Endothelial cell of umbilical vein (primary cell): Measurements from ENCODE around the gene CTDSPL.

ENCODE experiments used
- EZH2 ChIP-seq: IDR thresholded peaks from 2 replicates; pipeline ENCODE4 v1.6.1; 2012; ENCODE audit warnings: borderline replicate concordance, low read depth, mild to moderate bottlenecking, moderate library complexity, low read length, inconsistent platforms; ENCODE audit not compliant: severe bottlenecking
- FOS ChIP-seq: IDR thresholded peaks from 2 replicates; pipeline ENCODE4 v1.6.1; 2011; ENCODE audit warnings: mild to moderate bottlenecking, low read length, moderate library complexity, borderline replicate concordance; ENCODE audit not compliant: insufficient read depth
- GATA2 ChIP-seq: IDR thresholded peaks from 2 replicates; pipeline ENCODE4 v1.7.0; 2011; ENCODE audit warnings: low read depth, mild to moderate bottlenecking, moderate library complexity, mixed read lengths, low read length; ENCODE audit not compliant: insufficient read length, insufficient read depth
- JUN ChIP-seq: IDR thresholded peaks from 2 replicates; pipeline ENCODE4 v1.6.1; 2011; ENCODE audit warnings: borderline replicate concordance, low read depth; ENCODE audit not compliant: insufficient read length, insufficient read depth
- MYC ChIP-seq: IDR thresholded peaks from one replicate; pipeline ENCODE4 v1.6.1; 2011; ENCODE audit warnings: mild to moderate bottlenecking, low read depth, low read length
- POLR2A ChIP-seq: IDR thresholded peaks from 2 replicates; pipeline ENCODE4 v1.6.1; 2012; ENCODE audit warnings: low read depth, mild to moderate bottlenecking, control low read depth, low read length
- POLR2AphosphoS5 ChIP-seq: IDR thresholded peaks from 2 replicates; pipeline ENCODE4 v1.6.1; 2012; ENCODE audit warnings: low read depth, mild to moderate bottlenecking, control low read depth, low read length, moderate library complexity; ENCODE audit not compliant: insufficient read depth
- TF ChIP-seq, protein P1 (sequence below), 2 donors: IDR thresholded peaks; 1 replicate in 1 of 2; 2 replicates in 1 of 2; pipeline ENCODE4 v1.5.1; 2011; ENCODE audit warnings: low read length in 2 of 2, mild to moderate bottlenecking in 2 of 2, moderate library complexity in 2 of 2, control low read depth in 1 of 2, inconsistent platforms in 1 of 2, low read depth in 1 of 2; ENCODE audit not compliant: insufficient read depth in 1 of 2; ENCODE audit errors: extremely low read depth in 1 of 2
- TF ChIP-seq, protein P2 (sequence below): IDR thresholded peaks from 2 replicates; pipeline ENCODE4 v1.6.1; 2011; ENCODE audit not compliant: insufficient read depth, insufficient read length

DNA sequence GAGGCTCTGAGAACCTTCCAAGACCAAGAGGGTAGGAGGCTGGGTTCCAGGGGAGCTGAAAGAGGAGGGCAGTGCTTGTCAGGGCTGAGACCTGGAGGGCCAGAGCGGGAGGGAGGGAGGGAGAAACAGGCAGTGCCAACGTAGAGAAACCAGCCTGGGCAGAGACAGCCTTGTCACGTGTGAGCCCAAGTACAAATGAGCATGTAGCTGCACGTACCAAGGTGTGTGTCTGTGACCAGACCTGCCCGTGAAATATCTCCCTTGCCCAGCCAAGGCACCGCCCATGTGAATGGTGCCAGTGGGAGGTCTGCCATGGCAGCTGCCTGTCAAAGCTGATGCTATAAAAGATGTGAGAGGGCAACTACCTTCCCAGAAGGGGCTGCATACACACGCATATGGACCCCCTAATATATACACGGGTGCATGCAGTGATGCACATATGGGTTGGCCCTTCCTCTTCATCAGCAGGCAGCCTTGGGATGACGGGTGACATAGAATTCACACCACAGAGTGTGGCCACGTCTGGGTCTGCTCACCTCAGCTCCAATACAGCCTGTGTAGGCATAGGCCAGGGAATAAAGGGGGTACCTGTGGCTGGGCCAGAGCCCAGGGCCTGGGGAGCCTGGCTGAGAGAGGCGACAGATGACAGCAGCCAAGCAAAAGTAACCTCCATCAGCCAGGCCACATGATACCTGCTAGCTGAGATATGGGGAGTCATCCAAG lies 7.8 kb upstream of the CTDSPL start:
- TF ChIP-seq POLR2A (no peak), EZH2 (no peak), POLR2AphosphoS5 (no peak), JUN (no peak), MYC (no peak), FOS (no peak), GATA2 (no peak)
- TF ChIP-seq, protein P1, sequence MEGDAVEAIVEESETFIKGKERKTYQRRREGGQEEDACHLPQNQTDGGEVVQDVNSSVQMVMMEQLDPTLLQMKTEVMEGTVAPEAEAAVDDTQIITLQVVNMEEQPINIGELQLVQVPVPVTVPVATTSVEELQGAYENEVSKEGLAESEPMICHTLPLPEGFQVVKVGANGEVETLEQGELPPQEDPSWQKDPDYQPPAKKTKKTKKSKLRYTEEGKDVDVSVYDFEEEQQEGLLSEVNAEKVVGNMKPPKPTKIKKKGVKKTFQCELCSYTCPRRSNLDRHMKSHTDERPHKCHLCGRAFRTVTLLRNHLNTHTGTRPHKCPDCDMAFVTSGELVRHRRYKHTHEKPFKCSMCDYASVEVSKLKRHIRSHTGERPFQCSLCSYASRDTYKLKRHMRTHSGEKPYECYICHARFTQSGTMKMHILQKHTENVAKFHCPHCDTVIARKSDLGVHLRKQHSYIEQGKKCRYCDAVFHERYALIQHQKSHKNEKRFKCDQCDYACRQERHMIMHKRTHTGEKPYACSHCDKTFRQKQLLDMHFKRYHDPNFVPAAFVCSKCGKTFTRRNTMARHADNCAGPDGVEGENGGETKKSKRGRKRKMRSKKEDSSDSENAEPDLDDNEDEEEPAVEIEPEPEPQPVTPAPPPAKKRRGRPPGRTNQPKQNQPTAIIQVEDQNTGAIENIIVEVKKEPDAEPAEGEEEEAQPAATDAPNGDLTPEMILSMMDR (IDR thresholded peaks at IDR 0.05; ENCODE audit: extremely low read depth in 1 of 2, insufficient read depth in 1 of 2, low read depth in 1 of 2, low read length in 2 of 2) = no peak
- TF ChIP-seq, protein P2, sequence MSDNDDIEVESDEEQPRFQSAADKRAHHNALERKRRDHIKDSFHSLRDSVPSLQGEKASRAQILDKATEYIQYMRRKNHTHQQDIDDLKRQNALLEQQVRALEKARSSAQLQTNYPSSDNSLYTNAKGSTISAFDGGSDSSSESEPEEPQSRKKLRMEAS = no peak
